HEK293 (cell line): Measurements from ENCODE around the gene ACIN1.

Experiments used
- CTCF ChIA-PET: fragments of 350-600 bp; formaldehyde crosslinking; extraction: SDS; loops from one replicate; lab custom pipeline; 2021; ENCODE audit warnings: antibody characterized with exemption; lab: Yijun Ruan, JAX
- POLR2A ChIA-PET: fragments of 300-600 bp; formaldehyde crosslinking; extraction: SDS; loops from one replicate; lab custom pipeline; 2020; ENCODE audit warnings: antibody characterized with exemption, inconsistent platforms; lab: Yijun Ruan, JAX
- H3K27ac ChIP-seq: fragments of 200-500 bp; sonication (Bioruptor generic); 2 replicates; pipeline ENCODE4 v1.5.1; 2014; ENCODE audit warnings: low read depth, low read length, control low read depth, inconsistent platforms; ENCODE audit errors: extremely low read depth
- H3K36me3 ChIP-seq, 2 experiments: fragments of 200-500 bp in 1 of 2; sonication (Bioruptor generic) in 1 of 2; 1 replicate in 1 of 2; 2 replicates in 1 of 2; pipeline ENCODE4 v1.5.1; 2014 to 2017; ENCODE audit warnings: inconsistent platforms in 2 of 2, low read length in 2 of 2; ENCODE audit not compliant: control insufficient read depth in 2 of 2, insufficient read depth in 1 of 2
- H3K4me1 ChIP-seq: fragments of 200-500 bp; sonication (Bioruptor generic); 2 replicates; pipeline ENCODE4 v1.5.1; 2014; ENCODE audit warnings: mild to moderate bottlenecking, low read length, inconsistent platforms; ENCODE audit not compliant: control insufficient read depth, insufficient read depth
- H3K4me3 ChIP-seq: 2 replicates; pipeline ENCODE4 v1.5.1; 2011; ENCODE audit warnings: low read depth, mild to moderate bottlenecking, control low read depth, low read length, moderate library complexity
- H3K9me3 ChIP-seq: fragments of 200-500 bp; sonication (Bioruptor generic); 2 replicates; pipeline ENCODE4 v1.5.1; 2014; ENCODE audit warnings: low read depth, low read length, inconsistent platforms; ENCODE audit not compliant: control insufficient read depth, insufficient read depth
- MZF1 ChIP-seq: fragments of 450-650 bp; formaldehyde crosslinking; IDR thresholded peaks from 2 replicates; pipeline ENCODE4 v1.5.1; 2017; ENCODE audit warnings: missing biosample characterization, missing genetic modification characterization, borderline replicate concordance
- ZBTB11 ChIP-seq: fragments of 450-650 bp; formaldehyde crosslinking; conservative IDR thresholded peaks from 2 replicates; pipeline ENCODE4 v1.5.1; 2016; ENCODE audit warnings: low read depth, missing biosample characterization, missing genetic modification characterization
- ZEB2 ChIP-seq: fragments of 450-650 bp; formaldehyde crosslinking; IDR thresholded peaks from 2 replicates; pipeline ENCODE4 v1.5.1; 2016; ENCODE audit warnings: missing biosample characterization, missing genetic modification characterization
- ZIC2 ChIP-seq: fragments of 450-650 bp; formaldehyde crosslinking; IDR thresholded peaks from 2 replicates; pipeline ENCODE4 v1.5.1; 2016; ENCODE audit warnings: missing biosample characterization, missing genetic modification characterization
- ZNF366 ChIP-seq: fragments of 450-650 bp; formaldehyde crosslinking; conservative IDR thresholded peaks from 2 replicates; pipeline ENCODE4 v1.5.1; 2016; ENCODE audit warnings: missing biosample characterization, missing genetic modification characterization
- ZSCAN5A ChIP-seq: fragments of 450-650 bp; formaldehyde crosslinking; IDR thresholded peaks from 2 replicates; pipeline ENCODE4 v1.5.1; 2016; ENCODE audit warnings: missing biosample characterization, missing genetic modification characterization
- TF ChIP-seq, protein P1 (sequence below): fragments of 450-650 bp; formaldehyde crosslinking; IDR thresholded peaks from 2 replicates; pipeline ENCODE4 v1.5.1; 2016; ENCODE audit warnings: missing biosample characterization, missing genetic modification characterization
- TF ChIP-seq, protein P2 (sequence below): fragments of 450-650 bp; formaldehyde crosslinking; IDR thresholded peaks from 2 replicates; pipeline ENCODE4 v1.5.1; 2016; ENCODE audit warnings: missing biosample characterization, missing genetic modification characterization
- TF ChIP-seq, protein P3 (sequence below): fragments of 450-650 bp; formaldehyde crosslinking; IDR thresholded peaks from 2 replicates; pipeline ENCODE4 v1.5.1; 2017; ENCODE audit warnings: missing biosample characterization, missing genetic modification characterization

The ACIN1 gene

GRCh38 chr14:23113431-23114119 is 18.6 kb upstream of the ACIN1 start:
- H3K9me3 ChIP-seq, result no peaks in the 10 kb centered on the region
- ChIA-PET POLR2A (interaction anchor here (0.6 to 2.4 kb wide), 3 partner anchors 19 to 455 kb away, joined by 3 to 8 read pairs (median 3); partner anchors contain the start of genes ACIN1, AJUBA and C14orf119), CTCF (interaction anchor here (0.6 to 5.7 kb wide), 8 partner anchors 8 to 266 kb away, joined by 3 to 35 read pairs (median 5); partner anchors contain the start of genes ACIN1 and C14orf119)
- TF ChIP-seq, protein P1, sequence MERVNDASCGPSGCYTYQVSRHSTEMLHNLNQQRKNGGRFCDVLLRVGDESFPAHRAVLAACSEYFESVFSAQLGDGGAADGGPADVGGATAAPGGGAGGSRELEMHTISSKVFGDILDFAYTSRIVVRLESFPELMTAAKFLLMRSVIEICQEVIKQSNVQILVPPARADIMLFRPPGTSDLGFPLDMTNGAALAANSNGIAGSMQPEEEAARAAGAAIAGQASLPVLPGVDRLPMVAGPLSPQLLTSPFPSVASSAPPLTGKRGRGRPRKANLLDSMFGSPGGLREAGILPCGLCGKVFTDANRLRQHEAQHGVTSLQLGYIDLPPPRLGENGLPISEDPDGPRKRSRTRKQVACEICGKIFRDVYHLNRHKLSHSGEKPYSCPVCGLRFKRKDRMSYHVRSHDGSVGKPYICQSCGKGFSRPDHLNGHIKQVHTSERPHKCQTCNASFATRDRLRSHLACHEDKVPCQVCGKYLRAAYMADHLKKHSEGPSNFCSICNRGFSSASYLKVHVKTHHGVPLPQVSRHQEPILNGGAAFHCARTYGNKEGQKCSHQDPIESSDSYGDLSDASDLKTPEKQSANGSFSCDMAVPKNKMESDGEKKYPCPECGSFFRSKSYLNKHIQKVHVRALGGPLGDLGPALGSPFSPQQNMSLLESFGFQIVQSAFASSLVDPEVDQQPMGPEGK (tag by site-specific recombination), result peak; percentile 75
- TF ChIP-seq ZBTB11 (no peak), MZF1 (tag by site-specific recombination) (no peak), ZIC2 (tag by site-specific recombination) (peak; percentile 22; the same call in 1 of the 2 replicates)
- H3K4me3 ChIP-seq, result no peak overlapping the region
- H3K36me3 ChIP-seq, result no peaks in the 10 kb centered on the region
- H3K27ac ChIP-seq, result no peak overlapping the region
- no peaks in the 10 kb centered on the region; the same call in 1 of the 2 replicates for H3K4me1 ChIP-seq

- ChIA-PET CTCF (interaction anchor here (0.6 to 5.7 kb wide), 10 partner anchors 8 to 267 kb away, joined by 3 to 35 read pairs (median 4); partner anchors contain the start of genes ACIN1 and C14orf119), POLR2A (interaction anchor here (0.6 to 2.4 kb wide), 3 partner anchors 18 to 456 kb away, joined by 3 to 8 read pairs (median 3); partner anchors contain the start of genes ACIN1, AJUBA and C14orf119)
- no peaks in the 10 kb centered on the region; the same call in 1 of the 2 replicates for H3K4me1 ChIP-seq
- TF ChIP-seq, protein P1 (tag by site-specific recombination), result peak; percentile 40; the same call in 1 of the 2 replicates
- peak; percentile 56 for TF ChIP-seq ZNF366
- TF ChIP-seq, protein P2, sequence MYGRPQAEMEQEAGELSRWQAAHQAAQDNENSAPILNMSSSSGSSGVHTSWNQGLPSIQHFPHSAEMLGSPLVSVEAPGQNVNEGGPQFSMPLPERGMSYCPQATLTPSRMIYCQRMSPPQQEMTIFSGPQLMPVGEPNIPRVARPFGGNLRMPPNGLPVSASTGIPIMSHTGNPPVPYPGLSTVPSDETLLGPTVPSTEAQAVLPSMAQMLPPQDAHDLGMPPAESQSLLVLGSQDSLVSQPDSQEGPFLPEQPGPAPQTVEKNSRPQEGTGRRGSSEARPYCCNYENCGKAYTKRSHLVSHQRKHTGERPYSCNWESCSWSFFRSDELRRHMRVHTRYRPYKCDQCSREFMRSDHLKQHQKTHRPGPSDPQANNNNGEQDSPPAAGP (tag by site-specific recombination), result 0 out of 2 replicates have a peak, but pooled peaks have one; percentile 15
- TF ChIP-seq, protein P3, sequence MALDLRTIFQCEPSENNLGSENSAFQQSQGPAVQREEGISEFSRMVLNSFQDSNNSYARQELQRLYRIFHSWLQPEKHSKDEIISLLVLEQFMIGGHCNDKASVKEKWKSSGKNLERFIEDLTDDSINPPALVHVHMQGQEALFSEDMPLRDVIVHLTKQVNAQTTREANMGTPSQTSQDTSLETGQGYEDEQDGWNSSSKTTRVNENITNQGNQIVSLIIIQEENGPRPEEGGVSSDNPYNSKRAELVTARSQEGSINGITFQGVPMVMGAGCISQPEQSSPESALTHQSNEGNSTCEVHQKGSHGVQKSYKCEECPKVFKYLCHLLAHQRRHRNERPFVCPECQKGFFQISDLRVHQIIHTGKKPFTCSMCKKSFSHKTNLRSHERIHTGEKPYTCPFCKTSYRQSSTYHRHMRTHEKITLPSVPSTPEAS (tag by site-specific recombination), result no peak
- no peak for TF ChIP-seq ZSCAN5A (tag by site-specific recombination)
- peak; percentile 47; the same call in 1 of the 2 replicates for TF ChIP-seq ZEB2 (tag by site-specific recombination)
- H3K36me3 ChIP-seq, result no peaks in the 10 kb centered on the region
- no peak overlapping the region for H3K4me3 ChIP-seq
- H3K27ac ChIP-seq, result no peak overlapping the region
- no peaks in the 10 kb centered on the region for H3K9me3 ChIP-seq
Measured at GRCh38 chr14:23112359-23113178, 17.6 kb upstream of the ACIN1 start.
